GM18511 (cell line): ENCODE results near the gene OR2T27.
"Not testable (repeated sequence)": the region's sequence is repeated elsewhere in the genome, so short reads cannot be mapped to it uniquely, and the experiment has no call there.

Experiments
- ATAC-seq: cut with Tn5 transposase; IDR thresholded peaks from one replicate; pipeline ENCODE4 v1.9.1; 2021; ENCODE audit warnings: mild to moderate bottlenecking, moderate library complexity; ENCODE audit not compliant: unreplicated experiment

The OR2T27 gene

GRCh38 chr1:248641583-248641982 is 13.7 kb downstream of the OR2T27 start:
- ATAC-seq = peak; percentile 4

DNA sequence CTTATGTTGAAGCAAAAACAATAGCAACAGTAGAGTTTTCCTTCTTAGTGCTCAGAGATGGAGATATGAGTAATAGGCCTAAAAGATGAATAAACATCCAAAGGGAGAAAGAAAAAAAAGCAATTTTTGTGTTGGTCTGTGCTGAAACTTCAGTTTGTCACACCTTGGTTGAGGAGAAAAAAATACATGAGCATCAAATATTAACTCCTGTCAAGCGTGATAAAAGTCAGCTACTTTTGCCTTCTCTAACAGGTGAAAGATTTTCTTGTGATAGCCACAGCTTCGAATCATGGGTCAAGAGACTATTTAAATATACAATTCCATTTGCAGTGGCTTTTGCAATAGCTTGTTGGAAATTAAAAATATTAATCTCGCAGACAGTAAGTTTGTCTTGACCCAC is 14.4 kb downstream of the OR2T27 start:
- ATAC-seq = peak; percentile 55

GRCh38 chr1:248639652-248640051 is 15.7 kb downstream of the OR2T27 start:
- peak; percentile 41 for ATAC-seq

- not testable (repeated sequence) for ATAC-seq
These were observed 18.7 kb downstream of the OR2T27 start for GRCh38 chr1:248636612-248637011.

- ATAC-seq = not testable (repeated sequence)
These were observed 20.3 kb downstream of the OR2T27 start, which contains the start of gene OR2T11 for GRCh38 chr1:248634991-248635390. Gene OR2T11 (minus strand): TSS chr1:248635091. CDS start chr1:248627128, 7,963 bp downstream.

GRCh38 chr1:248631354-248632008 is 23.8 kb downstream of the OR2T27 start:
- no peak for ATAC-seq

GRCh38 chr1:248630551-248630950 is 24.8 kb downstream of the OR2T27 start:
- no peak for ATAC-seq

DNA sequence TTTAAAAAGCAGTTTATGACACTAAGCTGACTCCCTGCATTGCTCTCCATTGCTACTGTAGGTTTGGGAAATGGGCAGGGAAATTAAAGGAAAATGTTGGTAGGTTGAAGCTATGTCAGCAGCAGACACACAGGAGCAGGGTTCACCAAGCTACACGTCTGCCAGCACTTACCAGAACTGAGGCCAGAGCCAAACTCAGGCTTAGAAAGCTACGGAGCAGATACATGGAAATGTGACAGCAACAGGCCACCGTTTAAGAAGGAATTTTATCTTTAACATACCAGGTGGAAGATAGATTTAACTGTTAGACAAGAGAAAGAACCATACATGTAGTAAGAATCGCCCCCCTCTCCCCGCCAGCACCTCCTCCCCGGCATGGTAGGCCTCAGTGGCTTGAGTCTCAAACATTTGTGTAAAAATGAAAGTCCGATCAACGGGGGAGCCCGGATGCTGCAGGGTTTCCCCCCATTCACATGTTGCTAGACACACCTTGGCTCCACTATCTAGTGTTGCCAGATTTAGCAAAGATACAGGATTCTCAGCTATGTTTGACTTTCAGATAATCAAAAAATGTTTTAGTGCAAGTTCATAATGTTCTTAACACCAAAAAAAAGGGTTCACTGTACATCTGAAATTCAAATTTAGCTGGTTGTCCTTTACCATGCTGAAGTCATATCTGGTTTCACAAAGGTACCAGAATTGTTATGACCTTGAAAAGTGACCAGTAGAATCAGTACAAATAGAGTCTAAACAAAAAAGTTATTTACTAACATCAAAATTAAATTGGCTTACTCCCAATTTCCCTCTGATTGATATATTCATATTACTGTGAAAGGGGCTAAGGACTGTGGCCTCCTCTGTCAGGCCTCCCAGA is 27.1 kb downstream of the OR2T27 start:
- ATAC-seq = peak; percentile 95

- no peak for ATAC-seq
These were observed 29.4 kb downstream of the OR2T27 start for GRCh38 chr1:248625971-248626370.

- no peak for ATAC-seq
These were observed 30.2 kb downstream of the OR2T27 start for GRCh38 chr1:248625166-248625565.

GRCh38 chr1:248622570-248623001 is 32.7 kb downstream of the OR2T27 start:
- ATAC-seq = peak; percentile 94

DNA sequence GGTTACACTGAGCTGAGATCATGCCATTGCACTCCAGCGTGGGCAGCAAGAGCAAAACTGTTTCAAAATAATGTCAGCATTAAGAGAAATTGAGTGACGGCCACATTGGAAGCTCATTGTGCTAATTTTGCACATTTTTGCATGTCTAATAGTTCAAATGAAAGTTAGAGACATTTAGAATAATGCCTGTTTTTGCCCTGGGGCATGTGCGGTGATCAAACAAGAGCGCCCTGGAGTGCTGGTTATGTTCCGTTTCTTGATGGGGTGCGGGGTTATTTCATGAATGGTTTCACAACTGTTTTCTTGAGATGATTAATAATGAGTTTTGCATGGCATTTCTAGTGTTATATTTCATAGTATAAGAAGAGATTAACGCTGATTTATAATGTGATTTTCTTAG is 33.6 kb downstream of the OR2T27 start:
- ATAC-seq = no peak

DNA sequence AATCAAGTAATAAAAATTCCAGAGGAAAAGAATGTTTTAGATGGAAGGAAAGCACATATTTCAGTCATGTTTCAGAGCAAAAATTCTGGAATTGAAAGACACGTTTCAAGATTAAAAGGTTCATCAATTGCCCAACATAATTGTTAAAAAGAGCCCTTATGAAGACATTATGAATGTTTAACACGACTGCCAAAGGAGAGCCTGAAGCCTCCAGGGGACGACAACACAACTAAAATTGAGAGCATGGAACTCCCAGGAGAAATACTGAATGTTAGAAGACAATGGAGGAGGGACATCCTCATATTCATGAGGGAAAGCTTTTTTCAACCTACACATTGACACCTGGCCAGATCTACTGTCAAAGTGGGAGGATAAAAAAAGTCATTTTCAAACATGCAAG is 36.5 kb downstream of the OR2T27 start:
- ATAC-seq = peak; percentile 45

DNA sequence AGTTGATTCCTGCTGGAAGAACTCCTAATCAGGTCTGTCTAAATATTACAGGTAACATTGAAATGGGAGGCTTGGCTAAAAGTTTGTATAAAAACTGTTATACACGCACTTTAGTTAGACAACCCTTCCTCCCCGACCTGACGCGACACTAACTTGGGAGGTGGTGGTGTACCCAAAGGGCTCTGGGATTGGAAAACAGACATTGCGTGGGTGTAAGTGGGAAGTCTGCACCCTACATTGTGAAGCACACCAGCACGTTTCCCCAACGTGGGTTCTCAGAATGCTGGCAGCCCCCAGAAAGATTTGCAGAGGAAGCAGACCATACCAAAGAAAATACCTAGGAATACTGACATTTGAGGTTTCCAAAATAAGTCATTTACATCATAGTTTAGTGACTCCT is 37.2 kb downstream of the OR2T27 start:
- ATAC-seq = no peak

DNA sequence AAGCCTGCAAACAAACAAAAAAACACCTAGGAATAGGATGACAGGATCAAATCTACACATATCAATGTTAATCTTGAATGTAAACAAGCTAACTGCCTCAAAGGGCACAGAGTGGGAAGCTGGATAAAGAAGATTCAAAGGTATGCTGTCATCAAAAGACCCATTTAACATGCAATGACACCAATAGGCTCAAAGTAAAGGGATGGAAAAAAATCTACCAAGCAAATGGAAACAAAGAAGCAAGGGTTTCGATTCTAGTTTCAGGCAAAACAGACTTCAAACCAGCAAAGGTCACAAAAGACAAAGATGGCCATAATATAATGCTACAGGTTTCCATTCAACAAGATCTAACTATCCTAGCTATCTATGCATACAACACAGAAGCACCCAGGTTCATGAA is 41.6 kb downstream of the OR2T27 start:
- ATAC-seq = peak; percentile 80

- no peak for ATAC-seq
These were observed 43.4 kb downstream of the OR2T27 start for GRCh38 chr1:248611883-248612414.

GRCh38 chr1:248610301-248610700 is 45.0 kb downstream of the OR2T27 start:
- no peak for ATAC-seq
